Measurements from ENCODE around the gene ZNF609.

- no peak for TF ChIP-seq CTCF (IDR thresholded peaks at IDR 0.05)
- no peak for TF ChIP-seq POLR2A (IDR thresholded peaks at IDR 0.05)
Observed at GRCh38 chr15:64720188-64720587, 259.8 kb downstream of the ZNF609 start.
